ENCODE results near the gene ATM.
"Not testable (repeated sequence)": the region's sequence is repeated elsewhere in the genome, so short reads cannot be mapped to it uniquely, and the experiment has no call there.

ATM gene

GRCh38 chr11:108286956-108287355 lies 64.1 kb downstream of the ATM start:
- H3K4me3 ChIP-seq (ENCODE audit: low read depth, low read length), result no peak overlapping the region
- TF ChIP-seq CTCF (IDR thresholded peaks at IDR 0.05; ENCODE audit: low read depth, low read length), result no peak

GRCh38 chr11:108289066-108289465 lies 66.2 kb downstream of the ATM start:
- H3K4me3 ChIP-seq (ENCODE audit: low read depth, low read length), result not testable (repeated sequence)

GRCh38 chr11:108289699-108290098 lies 66.8 kb downstream of the ATM start:
- no peak for TF ChIP-seq CTCF (IDR thresholded peaks at IDR 0.05; ENCODE audit: low read depth, low read length)
- no peak overlapping the region for H3K4me3 ChIP-seq (ENCODE audit: low read depth, low read length)

- H3K4me3 ChIP-seq (ENCODE audit: low read depth, low read length), result no peak overlapping the region
- TF ChIP-seq CTCF (IDR thresholded peaks at IDR 0.05; ENCODE audit: low read depth, low read length), result no peak
Observed at GRCh38 chr11:108293229-108293628, 70.4 kb downstream of the ATM start.

- no peak for TF ChIP-seq CTCF (IDR thresholded peaks at IDR 0.05; ENCODE audit: low read depth, low read length)
- no peak overlapping the region for H3K4me3 ChIP-seq (ENCODE audit: low read depth, low read length)
Observed at GRCh38 chr11:108302121-108302785, 79.4 kb downstream of the ATM start.

- no peak for TF ChIP-seq CTCF (IDR thresholded peaks at IDR 0.05; ENCODE audit: low read depth, low read length)
- no peak overlapping the region for H3K4me3 ChIP-seq (ENCODE audit: low read depth, low read length)
Observed at GRCh38 chr11:108307751-108308150, 84.9 kb downstream of the ATM start.

- no peak for TF ChIP-seq CTCF (IDR thresholded peaks at IDR 0.05; ENCODE audit: low read depth, low read length)
- no peak overlapping the region for H3K4me3 ChIP-seq (ENCODE audit: low read depth, low read length)
Observed at GRCh38 chr11:108313444-108313843, 90.6 kb downstream of the ATM start.

GRCh38 chr11:108316061-108316460 lies 93.2 kb downstream of the ATM start:
- H3K4me3 ChIP-seq (ENCODE audit: low read depth, low read length), result no peak overlapping the region
- no peak for TF ChIP-seq CTCF (IDR thresholded peaks at IDR 0.05; ENCODE audit: low read depth, low read length)
